HG02798 (cell line): ENCODE results near the gene PERP.
"Not testable (repeated sequence)": the region's sequence is repeated elsewhere in the genome, so short reads cannot be mapped to it uniquely, and the experiment has no call there.

Experiments used
- ATAC-seq: cut with Tn5 transposase; IDR thresholded peaks from one replicate; pipeline ENCODE4 v1.9.1; 2021; ENCODE audit warnings: mild to moderate bottlenecking; ENCODE audit not compliant: unreplicated experiment, poor library complexity

The PERP gene

DNA sequence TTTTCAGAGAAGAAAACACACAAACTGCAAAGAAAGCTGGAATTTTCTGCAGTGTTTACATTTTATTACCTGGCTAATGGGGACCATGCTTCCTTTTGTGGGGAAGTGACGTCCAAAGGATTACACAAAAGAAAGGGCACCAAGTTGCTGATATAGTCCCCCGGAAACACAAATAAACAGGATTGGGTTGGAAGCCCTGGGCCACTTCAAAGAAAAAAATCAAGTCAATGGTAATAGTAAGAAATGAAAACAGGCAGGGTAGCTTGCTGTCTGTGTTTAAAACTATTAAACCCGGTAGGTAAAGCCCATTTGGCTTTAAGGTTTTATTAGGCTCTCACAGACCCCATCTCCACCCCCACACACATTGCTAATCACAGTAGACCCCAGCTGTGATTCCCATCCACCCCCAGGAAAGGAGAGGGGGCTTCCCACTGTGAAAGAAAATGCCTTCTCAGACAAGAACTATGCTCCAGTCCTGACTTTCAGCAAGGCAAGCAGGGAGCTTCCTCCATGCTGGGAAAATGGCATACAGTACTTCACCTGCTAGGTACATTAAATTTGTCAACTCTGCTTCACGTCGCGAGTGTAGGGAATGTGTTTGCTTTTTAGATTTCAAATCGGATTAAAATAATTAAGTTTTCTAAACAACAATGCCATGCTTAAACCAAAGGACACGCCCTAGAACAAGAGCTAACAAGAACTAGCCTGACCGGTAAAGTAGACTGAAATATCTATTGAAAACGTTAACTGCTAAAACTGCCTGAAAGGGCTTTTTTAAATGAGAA is 1.1 kb downstream of the PERP start:
- no peak for ATAC-seq

DNA sequence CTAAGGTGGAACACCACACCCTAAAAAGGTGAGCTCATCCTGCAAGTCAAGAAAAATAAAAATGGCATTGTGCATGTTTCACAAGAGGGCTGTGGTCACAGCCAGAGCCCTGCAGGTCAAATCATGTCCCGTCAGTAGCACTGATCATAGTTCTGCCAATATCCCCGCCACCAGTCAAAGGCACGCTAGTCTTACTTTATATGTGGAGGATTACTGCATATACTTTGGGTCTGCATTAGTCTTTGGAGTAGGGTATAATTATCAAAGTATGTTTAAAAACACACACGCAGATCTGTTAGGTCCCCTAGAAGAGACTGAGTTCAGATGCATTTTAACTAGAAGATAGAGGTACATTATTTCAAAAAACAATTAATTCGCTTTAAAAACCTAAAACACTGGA is 1.8 kb downstream of the PERP start:
- ATAC-seq, result no peak

DNA sequence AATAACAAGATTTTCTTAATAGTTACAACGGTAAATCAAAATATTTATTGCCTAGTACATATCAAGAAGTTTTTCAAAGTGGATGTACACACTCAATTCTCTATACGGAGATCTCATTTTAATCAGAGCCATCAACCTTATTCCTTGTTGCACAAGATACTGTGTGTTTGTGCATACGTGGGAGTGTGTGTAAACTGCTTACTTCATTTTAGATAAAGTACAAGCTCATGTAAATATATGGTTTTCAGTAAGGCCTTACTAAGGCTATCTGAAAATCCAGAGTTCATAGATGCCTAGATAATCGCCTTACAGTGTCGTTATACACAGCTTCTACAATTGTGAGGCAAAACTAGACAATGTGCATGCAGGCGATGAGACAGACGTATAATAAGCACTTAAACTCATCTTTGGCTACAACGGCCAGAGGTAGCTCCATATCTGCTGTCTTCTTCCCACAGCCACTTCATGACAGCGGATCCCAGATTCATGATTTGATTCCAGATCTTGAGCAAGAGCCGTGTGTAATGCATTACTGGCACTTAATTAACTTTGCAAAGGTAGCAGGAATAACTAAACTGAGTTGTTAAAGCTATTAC is 2.5 kb downstream of the PERP start:
- ATAC-seq, result no peak

DNA sequence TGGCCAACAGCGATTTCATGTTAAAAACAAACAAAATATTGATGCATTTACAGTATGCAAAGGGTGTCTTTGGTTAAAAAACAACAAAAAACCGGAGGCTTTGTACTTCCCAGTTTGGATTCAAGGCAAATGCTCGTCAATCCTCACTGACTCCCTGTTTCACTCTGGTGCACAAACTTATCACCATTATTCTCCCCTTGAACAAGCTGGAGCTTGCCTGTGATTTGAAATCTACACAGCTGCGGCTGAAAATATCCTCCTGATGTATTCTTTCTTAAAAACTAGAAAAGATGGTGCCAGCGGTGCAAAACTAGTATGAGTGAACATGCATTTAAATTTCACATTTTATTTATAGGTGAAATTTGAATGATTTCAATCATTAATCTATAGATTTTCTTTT is 3.3 kb downstream of the PERP start:
- no peak for ATAC-seq

DNA sequence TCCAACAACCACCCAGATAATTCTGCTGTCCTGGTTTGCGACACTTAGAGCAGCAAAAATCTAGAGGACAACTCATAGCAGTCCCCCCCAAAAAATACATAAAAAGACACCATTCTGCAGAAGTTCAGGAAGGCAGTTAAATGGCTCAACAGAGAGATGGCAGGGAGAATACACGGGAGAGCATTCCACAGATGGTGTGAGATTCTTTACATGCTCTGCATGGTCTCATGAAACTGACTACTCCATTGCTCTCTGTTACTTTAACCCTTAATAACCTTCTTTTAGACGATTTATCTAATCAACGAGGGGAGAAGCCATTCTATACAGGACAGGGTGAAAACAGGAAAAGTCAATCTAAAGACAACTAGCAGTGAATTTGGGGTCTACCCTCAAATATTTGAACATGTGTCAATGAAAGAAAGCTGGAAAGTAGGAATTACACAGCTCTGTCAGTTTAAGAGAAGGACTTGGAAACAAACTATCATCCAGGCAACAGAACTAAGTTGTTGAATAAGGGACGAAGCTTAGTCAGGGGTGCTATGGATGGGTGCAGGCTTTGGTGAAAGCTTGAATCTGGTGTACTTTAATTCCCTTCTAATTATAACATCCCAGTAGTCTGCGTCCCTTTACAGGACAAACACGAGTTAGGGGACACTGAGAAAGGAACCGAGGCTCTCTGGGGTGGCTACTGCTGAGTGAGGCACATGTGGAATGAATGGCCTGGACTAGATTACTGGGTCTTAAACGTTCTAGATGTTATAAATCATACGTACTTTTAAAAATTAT is 5.1 kb downstream of the PERP start:
- ATAC-seq, result no peak

DNA sequence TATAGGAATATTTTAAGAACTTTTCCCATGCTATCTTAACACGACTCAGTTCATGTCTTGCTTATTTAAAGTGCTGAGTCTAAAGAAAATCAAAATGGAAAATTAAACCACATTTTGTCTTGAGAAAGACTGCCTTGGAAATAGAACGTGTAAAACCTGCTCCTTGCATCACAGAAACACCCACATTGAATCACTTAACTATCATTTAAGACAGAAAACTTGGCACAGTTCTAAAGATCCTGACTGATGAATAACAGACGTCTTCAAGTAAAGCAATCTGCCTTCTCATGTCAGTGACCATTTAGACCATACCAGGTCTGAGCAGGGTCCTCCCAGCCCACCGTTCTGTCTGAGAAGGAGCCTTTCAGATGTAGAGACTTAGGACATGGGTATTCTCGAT is 7.4 kb downstream of the PERP start:
- no peak for ATAC-seq

DNA sequence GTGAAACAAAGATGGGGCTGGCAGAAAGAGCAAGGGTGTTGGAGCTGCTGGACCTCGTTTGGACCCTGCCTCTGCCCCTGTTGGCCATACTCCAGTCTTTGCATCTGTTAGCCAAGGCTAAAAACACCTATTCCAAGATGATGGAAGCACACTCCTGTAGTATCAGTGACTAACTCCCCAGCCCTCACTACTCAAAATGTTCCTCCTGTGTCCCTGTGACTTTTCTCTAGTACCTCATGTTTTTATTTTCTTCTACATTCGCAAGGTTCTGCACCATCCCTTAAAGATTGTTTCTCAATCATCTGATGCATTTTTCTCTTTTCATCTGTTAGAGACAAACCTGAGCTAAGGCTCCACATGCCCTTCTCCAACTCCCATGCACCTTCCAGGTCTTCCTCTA is 8.9 kb downstream of the PERP start:
- no peak for ATAC-seq

DNA sequence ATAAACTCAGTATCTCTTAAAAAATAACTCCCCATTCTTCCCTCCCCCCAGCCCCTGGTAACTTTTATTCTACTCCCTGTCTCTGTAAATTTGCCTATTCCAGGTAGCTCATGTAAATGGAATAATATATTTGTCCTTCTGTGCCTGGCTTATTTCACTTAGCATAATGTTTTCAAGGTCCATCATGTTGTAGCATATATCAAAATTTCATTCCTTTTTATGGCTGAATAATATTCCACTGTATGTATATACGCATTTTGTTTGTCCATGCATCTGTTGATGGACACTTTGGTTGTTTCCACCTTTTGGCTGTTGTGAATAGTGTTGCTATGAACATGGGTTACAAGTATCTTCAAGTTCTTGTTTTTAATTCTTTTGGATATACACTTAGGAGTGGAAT is 13.0 kb downstream of the PERP start:
- no peak for ATAC-seq

DNA sequence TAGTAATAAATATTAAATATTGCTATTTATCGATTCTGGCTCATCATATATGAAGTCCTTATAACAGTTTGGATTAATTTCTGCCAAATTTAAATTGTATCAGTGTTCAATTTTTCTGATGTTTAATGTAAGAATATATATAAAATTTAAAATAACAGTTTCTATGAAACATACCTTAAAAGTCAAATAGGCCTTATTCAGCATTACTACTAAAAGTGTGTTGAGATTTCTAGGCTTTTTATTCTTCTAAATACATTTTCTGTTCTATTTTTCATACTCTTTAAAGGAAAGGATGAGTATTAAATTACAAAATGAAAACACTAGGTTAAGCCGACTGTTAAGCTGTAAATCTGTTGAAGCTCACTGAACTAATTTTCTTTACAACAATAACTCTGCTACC is 13.6 kb downstream of the PERP start:
- no peak for ATAC-seq

DNA sequence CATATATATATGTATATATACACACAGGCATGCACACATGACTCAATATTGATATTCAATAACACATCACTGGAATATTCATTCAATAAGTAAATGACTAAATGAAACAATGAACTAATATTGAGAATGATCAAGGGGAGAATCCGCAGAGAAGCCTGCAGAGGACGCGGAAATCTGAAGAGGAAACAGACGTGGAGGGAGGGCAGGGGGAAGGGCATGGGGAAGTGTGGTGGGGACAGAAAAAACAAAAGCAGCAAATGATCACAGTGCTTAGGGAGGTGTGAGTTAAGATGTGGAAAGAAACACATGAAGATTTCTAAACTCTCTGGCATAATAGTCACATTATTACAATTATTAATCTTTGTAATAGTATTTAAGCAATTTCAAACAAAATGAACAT is 14.5 kb downstream of the PERP start:
- ATAC-seq, result no peak

DNA sequence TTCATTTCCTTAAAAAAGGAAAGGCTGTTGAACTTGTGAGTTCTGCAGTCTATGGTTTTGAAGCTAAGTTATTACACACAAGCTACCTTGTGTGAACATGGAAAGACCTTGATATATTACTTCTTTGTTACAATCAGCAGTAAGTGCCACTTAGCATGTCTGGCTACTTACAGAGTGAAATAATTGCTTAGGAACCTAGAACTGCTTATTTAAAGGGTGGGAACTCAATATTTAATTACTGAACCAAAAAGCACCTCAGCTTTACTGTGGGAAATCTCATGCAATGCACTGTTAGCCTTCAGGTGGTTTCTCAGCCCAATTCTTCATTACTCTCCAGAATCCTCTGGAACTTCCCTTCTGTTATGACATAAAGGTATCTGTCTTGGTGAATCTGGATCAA is 17.9 kb downstream of the PERP start:
- ATAC-seq, result no peak

DNA sequence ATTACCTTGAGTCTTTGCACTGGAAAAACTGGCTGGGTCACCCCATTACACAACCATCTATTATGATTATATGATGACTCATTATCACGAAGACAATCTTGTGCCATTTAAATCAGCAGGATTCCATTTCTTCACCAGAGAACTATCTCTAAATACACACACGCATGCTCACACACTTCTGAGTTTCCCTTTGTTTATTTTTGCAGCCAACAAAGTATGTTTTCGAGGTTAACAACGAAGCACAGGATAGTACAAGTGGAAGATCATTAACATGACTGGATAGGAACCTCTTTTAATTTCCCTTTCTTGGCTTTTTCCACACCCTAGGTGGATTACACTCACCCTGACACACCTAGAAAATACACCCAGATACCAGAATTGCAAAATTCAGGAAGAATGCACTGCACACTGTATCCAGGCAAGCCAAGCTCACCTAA is 18.9 kb downstream of the PERP start:
- ATAC-seq, result no peak

DNA sequence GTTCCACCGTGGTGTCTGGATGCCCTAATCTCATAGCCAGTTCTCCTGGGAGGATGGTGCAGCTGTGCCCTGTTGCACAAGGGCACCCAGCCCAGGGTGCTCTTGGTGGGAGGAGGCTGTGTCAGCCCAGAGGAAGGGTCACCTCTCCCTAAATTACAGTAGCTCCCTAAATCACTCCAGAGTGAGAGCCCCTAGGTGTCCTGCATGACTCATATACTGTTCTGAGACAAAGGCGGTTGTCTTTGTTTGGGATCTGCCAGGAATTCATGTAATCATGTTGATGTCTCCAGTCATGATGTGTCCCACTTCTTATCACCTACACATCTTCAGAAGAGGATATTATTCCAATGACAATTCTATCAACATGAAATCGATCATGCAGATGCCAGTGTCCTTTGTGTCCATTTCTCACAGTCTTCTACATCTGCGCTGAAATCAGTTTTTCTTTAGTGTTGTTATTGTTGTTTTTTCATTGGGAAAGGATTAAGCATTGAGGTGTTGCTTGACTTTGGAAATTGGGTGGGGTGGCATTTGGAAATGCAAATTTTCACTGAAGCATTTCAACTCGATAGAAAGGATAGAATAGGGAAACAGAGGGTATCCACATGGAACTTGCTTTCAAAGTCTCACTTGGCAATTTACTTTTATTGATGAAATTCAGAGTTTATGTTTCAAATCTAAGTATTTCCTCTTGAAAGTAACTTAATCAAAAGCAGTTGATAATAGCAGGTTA is 19.5 kb downstream of the PERP start:
- ATAC-seq, result no peak

DNA sequence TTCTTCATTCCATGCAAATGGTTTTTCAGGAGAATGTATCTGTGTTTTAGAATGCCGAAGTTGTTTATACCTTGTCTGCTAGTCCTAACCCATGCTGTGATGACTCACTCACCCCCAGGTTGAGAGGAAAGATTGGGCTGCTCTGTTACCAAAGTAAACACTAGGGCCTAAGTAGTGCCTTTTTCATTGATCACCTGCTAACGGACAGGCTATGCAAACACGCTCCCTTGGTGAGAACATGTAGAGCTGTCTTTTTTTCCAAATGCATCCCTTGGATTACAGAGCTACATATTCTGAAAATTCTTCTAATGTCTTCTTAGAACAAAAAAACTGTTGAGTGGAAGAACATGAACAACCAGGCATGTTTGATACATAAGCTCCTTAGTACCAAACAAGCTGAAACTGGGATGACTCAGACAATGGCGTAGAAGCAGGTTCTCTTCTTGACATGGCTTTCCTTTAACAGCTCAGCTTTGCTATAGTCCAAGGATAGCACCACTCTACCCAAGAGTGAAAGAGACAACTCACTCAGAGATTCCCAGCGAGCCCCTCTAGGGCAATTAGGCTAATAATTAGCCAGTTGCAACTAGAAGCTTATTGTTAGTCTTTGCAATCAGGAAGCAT is 20.5 kb downstream of the PERP start:
- no peak for ATAC-seq

DNA sequence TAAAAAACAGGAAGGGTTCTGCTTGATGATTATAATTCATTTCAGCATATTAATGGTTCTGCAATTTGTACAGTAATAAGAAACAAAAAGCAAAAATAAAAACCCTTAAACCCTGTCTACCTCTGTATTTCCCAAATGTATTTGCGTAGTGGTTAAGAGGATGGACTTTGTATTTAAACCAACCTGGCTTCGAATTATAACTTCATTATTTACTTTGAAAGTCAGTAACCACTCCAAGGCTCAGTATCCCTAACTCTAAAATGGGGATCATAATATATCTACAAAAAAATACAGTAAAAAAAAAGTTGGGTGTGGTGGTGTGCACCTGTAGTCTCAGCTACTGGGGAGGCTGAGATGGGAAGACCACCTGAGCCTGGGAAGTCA is 21.4 kb downstream of the PERP start:
- ATAC-seq, result no peak

DNA sequence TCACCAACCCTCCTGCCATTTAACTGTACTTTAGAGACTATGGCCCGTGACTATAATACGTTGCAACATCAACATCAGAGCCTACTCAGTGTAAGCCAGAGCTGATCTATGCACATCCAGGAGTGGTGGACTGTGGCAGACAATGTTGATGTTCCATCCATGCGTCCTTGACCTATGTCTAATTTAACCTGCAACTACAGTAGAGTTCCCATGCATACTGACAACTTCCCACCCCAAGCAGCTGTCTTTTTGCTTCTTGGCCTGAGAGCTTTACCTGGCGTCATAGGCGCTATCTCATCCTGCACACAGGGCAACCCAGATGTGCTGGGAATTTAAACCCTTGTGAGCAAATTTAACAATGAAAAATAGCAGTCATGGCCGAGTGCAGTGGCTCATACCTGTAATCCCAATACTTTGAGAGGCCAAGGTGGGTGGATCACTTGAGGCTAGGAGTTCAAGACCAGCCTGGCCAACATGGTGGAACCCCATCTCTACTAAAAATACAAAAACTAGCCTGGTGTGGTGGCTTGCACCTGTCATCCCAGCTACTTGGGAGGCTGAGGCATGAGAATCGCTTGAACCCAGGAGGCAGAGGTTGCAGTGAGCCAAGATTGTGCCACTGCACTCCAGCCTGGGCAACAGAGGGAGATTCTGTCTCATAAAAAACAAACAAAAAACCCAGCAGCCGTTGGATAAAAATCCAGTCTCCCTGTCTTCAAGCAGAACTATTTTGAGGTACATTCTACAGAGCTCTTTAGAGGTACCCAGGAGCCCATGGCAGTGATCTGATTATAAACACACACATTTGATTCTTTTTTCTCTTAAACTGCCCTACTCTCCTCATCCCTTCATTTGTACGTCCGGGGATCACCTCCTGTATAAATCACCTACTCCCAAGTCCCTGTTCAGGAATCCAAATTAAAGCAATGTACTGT is 22.0 kb downstream of the PERP start:
- no peak for ATAC-seq

DNA sequence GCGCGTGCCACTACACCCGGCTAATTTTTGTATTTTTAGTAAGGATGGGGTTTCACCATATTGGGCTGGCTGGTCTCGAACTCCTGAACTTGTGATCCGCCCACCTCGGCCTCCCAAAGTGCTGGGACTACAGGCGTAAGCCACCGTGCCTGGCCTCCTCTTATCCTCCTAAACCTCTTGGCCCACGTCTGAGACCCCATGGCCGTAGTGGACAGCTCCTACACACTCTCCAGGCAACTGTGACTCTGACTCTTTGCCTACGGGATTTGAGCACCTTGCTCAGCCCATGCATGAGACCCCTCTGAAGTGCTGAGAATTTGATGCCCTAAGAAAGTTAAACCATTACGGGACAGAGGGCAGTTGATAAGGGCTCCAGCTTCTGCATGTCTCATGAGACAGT is 25.0 kb downstream of the PERP start:
- no peak for ATAC-seq

DNA sequence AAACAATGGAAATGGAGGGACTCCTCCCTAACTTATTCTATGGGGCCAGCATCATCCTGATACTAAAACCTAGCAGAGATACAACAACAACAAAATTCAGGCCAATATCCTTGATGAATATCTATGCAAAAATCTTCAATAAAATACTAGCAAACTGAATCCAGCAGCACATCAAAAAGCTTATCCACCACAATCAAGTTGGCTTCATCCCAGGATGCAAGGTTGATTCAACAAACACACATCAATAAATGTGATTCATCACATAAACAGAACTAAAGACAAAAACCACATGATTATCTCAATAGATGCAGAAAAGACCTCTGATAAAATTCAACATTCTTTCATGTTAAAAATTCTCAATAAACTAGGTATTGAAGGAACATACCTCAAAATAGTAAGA is 27.7 kb downstream of the PERP start:
- not testable (repeated sequence) for ATAC-seq

DNA sequence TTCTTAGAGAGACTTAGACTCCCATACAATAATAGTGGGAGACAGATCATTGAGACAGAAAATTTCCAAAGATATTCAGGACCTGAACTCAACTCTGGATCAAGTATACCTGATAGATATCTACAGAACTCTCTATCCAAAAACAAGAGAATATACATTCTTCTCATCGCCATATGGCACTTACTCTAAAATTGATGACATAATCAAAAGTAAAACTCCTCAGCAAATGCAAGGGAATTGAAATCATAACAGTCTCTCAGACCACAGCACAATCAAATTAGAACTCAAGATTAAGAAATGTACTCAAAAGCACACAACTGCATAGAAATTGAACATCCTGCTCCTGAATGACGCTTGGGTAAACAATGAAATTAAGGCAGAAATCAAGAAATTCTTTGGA is 28.7 kb downstream of the PERP start:
- no peak for ATAC-seq
